Right lobe of liver (tissue), 4 donors: ENCODE measurements around the gene GYG2.

Source experiments
- POLR2A ChIP-seq: fragments of 450-650 bp; IDR thresholded peaks from one replicate; pipeline ENCODE4 v1.6.1; 2017; ENCODE audit warnings: antibody characterized with exemption, mild to moderate bottlenecking
- TF ChIP-seq, protein P1 (sequence below), 4 donors: fragments of 200-600 bp in 3 of 4; fragments of 450-650 bp in 1 of 4; IDR thresholded peaks; one replicate each; pipeline versions ENCODE4 v1.5.1 to v1.8.0; 2016 to 2022; ENCODE audit warnings: antibody characterized with exemption in 4 of 4, mild to moderate bottlenecking in 2 of 4
- donor health status: DM: no; HTN: no; CAD: no.
- donor health status: DM: no; HTN: no; CAD: no.
- donor health status: DM: no; HTN: yes; CAD: no.

- TF ChIP-seq, protein P1, sequence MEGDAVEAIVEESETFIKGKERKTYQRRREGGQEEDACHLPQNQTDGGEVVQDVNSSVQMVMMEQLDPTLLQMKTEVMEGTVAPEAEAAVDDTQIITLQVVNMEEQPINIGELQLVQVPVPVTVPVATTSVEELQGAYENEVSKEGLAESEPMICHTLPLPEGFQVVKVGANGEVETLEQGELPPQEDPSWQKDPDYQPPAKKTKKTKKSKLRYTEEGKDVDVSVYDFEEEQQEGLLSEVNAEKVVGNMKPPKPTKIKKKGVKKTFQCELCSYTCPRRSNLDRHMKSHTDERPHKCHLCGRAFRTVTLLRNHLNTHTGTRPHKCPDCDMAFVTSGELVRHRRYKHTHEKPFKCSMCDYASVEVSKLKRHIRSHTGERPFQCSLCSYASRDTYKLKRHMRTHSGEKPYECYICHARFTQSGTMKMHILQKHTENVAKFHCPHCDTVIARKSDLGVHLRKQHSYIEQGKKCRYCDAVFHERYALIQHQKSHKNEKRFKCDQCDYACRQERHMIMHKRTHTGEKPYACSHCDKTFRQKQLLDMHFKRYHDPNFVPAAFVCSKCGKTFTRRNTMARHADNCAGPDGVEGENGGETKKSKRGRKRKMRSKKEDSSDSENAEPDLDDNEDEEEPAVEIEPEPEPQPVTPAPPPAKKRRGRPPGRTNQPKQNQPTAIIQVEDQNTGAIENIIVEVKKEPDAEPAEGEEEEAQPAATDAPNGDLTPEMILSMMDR (IDR thresholded peaks at IDR 0.05) = no peak
- TF ChIP-seq POLR2A = no peak
These were observed 55.0 kb downstream of the GYG2 start for GRCh38 chrX:2883770-2884169.
